GM18526 (cell line): ENCODE results near the gene ALS2CL.

Experiments
- POLR2A ChIP-seq: IDR thresholded peaks from 3 replicates; pipeline ENCODE4 v1.6.1; 2011; ENCODE audit not compliant: insufficient read length; ENCODE audit errors: extremely low read depth

The ALS2CL gene

GRCh38 chr3:46624975-46625490 lies 68.4 kb downstream of the ALS2CL start:
- TF ChIP-seq POLR2A = no peak

GRCh38 chr3:46624533-46624932 lies 68.9 kb downstream of the ALS2CL start:
- no peak for TF ChIP-seq POLR2A

- no peak for TF ChIP-seq POLR2A
Measured at GRCh38 chr3:46619845-46620778, 73.4 kb downstream of the ALS2CL start.
